Progenitor cell of endocrine pancreas (in vitro differentiated cells): Measurements from ENCODE around the gene ZNF329. TPM values are rescaled to one million over a fixed set of nuclear protein-coding genes. Genes with fewer than 3 reads are reported as not detected.
"Not testable (repeated sequence)": the region's sequence is repeated elsewhere in the genome, so short reads cannot be mapped to it uniquely, and the experiment has no call there.

Experiments used
- DNase-seq: peaks from one replicate; pipeline ENCODE4 v3.0.0; 2021; ENCODE audit warnings: low spot score; ENCODE audit not compliant: unreplicated experiment
- H3K27ac Mint-ChIP-seq: 2 replicates; pipeline ENCODE4 v1.8.0; 2021; ENCODE audit warnings: mild to moderate bottlenecking, moderate library complexity, mixed read lengths
- H3K27me3 Mint-ChIP-seq: 2 replicates; pipeline ENCODE4 v1.8.0; 2021; ENCODE audit warnings: mixed read lengths
- H3K36me3 Mint-ChIP-seq: 2 replicates; pipeline ENCODE4 v1.8.0; 2022; ENCODE audit warnings: mixed read lengths; ENCODE audit not compliant: insufficient read depth
- H3K4me1 Mint-ChIP-seq: 2 replicates; pipeline ENCODE4 v1.8.0; 2021; ENCODE audit warnings: low read depth, mixed read lengths
- H3K4me3 Mint-ChIP-seq: 2 replicates; pipeline ENCODE4 v1.8.0; 2021; ENCODE audit warnings: low read depth, mild to moderate bottlenecking, moderate library complexity, mixed read lengths
- H3K9me3 Mint-ChIP-seq: 2 replicates; pipeline ENCODE4 v1.8.0; 2021; ENCODE audit warnings: low read depth, mixed read lengths
- total RNA-seq: library from RNA; stranded (reverse); gene quantifications from 2 replicates; pipeline ENCODE4 v1.2.1, GENCODE V29; 2021
- TF ChIP-seq, protein P1 (sequence below): fragments of 200-600 bp; sonication (generic); IDR thresholded peaks from one replicate; pipeline ENCODE4 v1.5.0; 2021; ENCODE audit warnings: antibody characterized with exemption, mild to moderate bottlenecking; ENCODE audit not compliant: unreplicated experiment

Gene ZNF329
- total RNA-seq, 1 donor from 2014 or later: 17.0 TPM

DNA sequence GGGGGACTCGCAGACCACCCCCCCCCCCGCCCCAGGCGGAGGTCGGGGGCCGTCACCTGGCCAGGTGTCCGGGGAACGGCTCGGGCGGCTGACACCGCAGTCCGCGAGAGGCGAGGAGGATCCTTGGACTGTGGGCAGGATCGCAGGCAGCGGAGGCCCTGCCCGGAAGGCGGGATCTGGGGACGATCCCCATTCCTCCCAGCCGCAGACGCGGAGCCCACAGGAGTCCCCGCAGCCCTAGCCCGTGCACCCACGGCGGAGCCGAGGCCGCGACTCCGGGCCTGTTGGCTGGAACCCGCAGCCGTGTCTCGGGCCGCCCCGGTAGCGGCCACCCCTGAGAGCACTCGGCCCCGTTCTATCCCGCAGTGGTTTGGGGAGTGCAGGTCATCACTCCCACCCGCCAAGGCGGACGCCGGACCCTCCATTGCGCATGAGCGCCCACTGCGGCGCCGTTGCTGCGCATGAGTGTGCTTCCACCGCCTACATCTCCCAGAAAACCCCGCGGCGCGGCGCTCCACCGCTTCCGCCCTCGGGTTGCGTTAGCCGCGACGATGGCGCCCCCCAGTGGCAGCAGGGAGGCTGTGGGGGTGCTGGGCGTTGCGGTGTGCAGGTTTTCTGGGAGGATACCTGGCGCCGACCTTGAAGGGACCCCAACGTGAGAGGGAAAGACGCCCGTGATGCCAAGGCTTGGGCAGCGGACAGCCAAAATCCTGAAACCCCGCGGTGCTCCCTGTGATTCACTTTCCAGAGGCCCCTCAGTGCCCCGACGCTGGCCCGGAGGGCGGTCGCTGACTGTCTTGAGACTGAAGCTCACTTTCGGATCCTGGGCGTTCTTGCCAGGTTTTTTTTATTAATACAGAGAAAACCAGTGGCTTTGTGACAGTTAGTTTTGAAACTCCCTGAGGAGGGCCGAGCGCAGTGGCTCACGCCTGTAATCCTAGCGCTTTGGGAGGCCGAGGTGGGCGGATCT, 4.4 kb upstream of the ZNF329 start:
- H3K36me3 Mint-ChIP-seq: peaks cover 14% of the 10 kb centered on the region
- H3K9me3 Mint-ChIP-seq: peaks cover 12% of the 10 kb centered on the region
- peak; percentile 99 for DNase-seq
- TF ChIP-seq, protein P1, sequence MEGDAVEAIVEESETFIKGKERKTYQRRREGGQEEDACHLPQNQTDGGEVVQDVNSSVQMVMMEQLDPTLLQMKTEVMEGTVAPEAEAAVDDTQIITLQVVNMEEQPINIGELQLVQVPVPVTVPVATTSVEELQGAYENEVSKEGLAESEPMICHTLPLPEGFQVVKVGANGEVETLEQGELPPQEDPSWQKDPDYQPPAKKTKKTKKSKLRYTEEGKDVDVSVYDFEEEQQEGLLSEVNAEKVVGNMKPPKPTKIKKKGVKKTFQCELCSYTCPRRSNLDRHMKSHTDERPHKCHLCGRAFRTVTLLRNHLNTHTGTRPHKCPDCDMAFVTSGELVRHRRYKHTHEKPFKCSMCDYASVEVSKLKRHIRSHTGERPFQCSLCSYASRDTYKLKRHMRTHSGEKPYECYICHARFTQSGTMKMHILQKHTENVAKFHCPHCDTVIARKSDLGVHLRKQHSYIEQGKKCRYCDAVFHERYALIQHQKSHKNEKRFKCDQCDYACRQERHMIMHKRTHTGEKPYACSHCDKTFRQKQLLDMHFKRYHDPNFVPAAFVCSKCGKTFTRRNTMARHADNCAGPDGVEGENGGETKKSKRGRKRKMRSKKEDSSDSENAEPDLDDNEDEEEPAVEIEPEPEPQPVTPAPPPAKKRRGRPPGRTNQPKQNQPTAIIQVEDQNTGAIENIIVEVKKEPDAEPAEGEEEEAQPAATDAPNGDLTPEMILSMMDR: peak; percentile 97
- peak overlapping the region; percentile 93 for H3K4me3 Mint-ChIP-seq
- H3K27me3 Mint-ChIP-seq: no peaks in the 10 kb centered on the region
- peaks cover 7% of the 10 kb centered on the region for H3K4me1 Mint-ChIP-seq
- H3K27ac Mint-ChIP-seq: peak overlapping the region; percentile 98

GRCh38 chr19:58154287-58154678, 3.7 kb upstream of the ZNF329 start:
- peaks cover 11% of the 10 kb centered on the region for H3K4me1 Mint-ChIP-seq
- DNase-seq: no peak
- no peaks in the 10 kb centered on the region for H3K27me3 Mint-ChIP-seq
- H3K4me3 Mint-ChIP-seq: peak overlapping the region; percentile 93
- peaks cover 20% of the 10 kb centered on the region for H3K36me3 Mint-ChIP-seq
- H3K27ac Mint-ChIP-seq: peak overlapping the region; percentile 98
- peaks cover 17% of the 10 kb centered on the region for H3K9me3 Mint-ChIP-seq
- TF ChIP-seq, protein P1: no peak

- no peak for DNase-seq
- no peaks in the 10 kb centered on the region for H3K27me3 Mint-ChIP-seq
- TF ChIP-seq, protein P1: no peak
- H3K4me3 Mint-ChIP-seq: peak overlapping the region; percentile 93
- H3K36me3 Mint-ChIP-seq: peaks cover 25% of the 10 kb centered on the region
- no peak overlapping the region for H3K27ac Mint-ChIP-seq
- peaks cover 11% of the 10 kb centered on the region for H3K4me1 Mint-ChIP-seq
- peaks cover 21% of the 10 kb centered on the region for H3K9me3 Mint-ChIP-seq
Measured at GRCh38 chr19:58153386-58153785, 2.8 kb upstream of the ZNF329 start.

DNA sequence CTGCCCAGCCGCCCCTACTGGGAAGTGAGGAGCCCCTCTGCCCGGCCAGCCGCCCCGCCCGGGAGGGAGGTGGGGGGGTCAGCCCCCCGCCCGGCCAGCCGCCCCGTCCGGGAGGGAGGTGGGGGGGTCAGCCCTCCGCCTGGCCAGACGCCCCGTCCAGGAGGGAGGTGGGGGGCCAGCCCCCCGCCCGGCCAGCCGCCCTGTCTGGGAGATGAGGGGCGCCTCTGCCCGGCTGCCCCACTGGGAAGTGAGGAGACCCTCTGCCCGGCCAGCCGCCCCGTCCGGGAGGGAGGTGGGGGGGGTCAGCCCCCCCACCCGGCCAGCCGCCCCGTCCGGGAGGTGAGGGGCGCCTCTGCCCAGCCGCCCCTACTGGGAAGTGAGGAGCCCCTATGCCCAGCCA, 3.1 kb downstream of the ZNF329 start:
- H3K27me3 Mint-ChIP-seq, H3K4me1 Mint-ChIP-seq, DNase-seq, H3K27ac Mint-ChIP-seq, H3K4me3 Mint-ChIP-seq: not testable (repeated sequence)
- peaks cover 41% of the 10 kb centered on the region for H3K36me3 Mint-ChIP-seq
- H3K9me3 Mint-ChIP-seq: peaks cover 27% of the 10 kb centered on the region

GRCh38 chr19:58145849-58146248, 4.7 kb downstream of the ZNF329 start:
- peak overlapping the region; percentile 8 for H3K4me3 Mint-ChIP-seq
- DNase-seq: no peak
- peak overlapping the region; percentile 88 for H3K27ac Mint-ChIP-seq
- TF ChIP-seq, protein P1: no peak
- peaks cover 5% of the 10 kb centered on the region for H3K4me1 Mint-ChIP-seq
- no peaks in the 10 kb centered on the region for H3K27me3 Mint-ChIP-seq
- H3K36me3 Mint-ChIP-seq: peaks cover 47% of the 10 kb centered on the region
- H3K9me3 Mint-ChIP-seq: peaks cover 25% of the 10 kb centered on the region

DNA sequence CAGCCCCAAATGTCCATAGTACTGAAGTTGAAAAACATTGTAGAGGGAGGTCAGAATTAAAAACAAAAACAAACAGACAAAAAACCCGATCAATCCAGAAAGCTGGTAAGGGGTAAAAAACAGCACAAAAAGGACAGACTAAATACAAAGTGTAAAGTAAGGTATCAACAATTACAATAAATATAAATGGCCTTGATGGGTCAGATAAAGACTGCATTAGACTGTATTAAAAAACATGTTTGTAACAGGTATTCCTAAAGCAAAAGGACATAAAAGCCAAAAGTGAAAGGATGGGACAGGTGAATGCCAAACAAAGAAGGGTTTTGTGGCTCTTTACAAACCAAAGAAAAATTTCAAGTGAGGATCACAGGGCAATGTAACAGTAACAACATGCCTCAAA, 16.3 kb downstream of the ZNF329 start:
- no peak for DNase-seq
- H3K4me1 Mint-ChIP-seq: no peaks in the 10 kb centered on the region
- no peak overlapping the region for H3K27ac Mint-ChIP-seq
- peaks cover 51% of the 10 kb centered on the region for H3K9me3 Mint-ChIP-seq
- no peak overlapping the region for H3K4me3 Mint-ChIP-seq
- peaks cover 88% of the 10 kb centered on the region for H3K36me3 Mint-ChIP-seq
- TF ChIP-seq, protein P1: no peak
- no peaks in the 10 kb centered on the region for H3K27me3 Mint-ChIP-seq
